Ammon's horn (tissue), 1 donor: ENCODE results near the gene OXT.
"Not testable (repeated sequence)": the region's sequence is repeated elsewhere in the genome, so short reads cannot be mapped to it uniquely, and the experiment has no call there.

Experiments used
- DNase-seq: peaks from one replicate; pipeline ENCODE4 v3.0.0-alpha.2; 2016; ENCODE audit warnings: low spot score

Gene OXT

DNA sequence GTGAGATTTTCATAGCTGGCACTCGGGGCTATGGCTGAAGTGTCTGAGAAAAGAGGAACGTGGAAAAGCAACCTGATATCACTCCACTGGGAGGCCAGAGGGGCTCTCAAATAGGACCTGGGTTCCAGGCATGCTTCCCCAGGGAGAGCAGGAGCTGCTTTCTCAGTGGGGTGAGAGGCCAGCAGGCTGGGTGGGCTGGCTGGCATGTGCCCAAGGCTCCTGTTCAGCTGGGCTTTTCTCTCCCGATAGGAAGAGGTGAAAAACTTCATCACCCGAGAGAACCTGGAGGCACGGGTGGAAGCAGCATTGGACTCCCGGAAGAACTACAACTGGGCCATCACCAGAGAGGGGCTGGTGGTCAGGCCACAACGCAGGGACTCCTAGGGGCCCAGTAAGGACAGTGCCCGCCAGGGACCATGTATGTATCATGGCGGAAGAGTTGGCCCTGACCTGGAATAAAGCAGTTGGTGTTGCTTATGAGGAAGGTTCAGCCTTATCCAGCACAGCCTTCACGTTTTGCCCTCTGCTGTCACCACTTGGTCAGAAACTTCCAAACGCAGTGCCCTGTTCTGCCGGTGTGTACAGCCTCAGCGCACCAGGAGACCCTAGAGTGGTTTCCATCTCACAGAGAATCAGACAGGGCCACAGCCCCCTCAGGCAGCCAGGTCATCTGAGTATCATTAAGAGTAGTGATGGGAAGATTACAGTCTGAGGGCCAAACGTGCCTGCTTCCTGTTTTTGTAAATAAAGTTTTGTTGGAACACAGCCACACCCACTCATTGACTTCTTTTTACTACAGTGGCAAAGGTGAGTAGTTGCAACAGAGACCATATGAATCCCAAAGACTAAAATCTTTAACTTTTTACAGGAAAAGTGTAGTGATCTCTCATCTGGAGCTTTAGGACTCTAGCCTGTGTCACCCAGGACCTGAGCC lies 23.7 kb upstream of the OXT start:
- no peak for DNase-seq

DNA sequence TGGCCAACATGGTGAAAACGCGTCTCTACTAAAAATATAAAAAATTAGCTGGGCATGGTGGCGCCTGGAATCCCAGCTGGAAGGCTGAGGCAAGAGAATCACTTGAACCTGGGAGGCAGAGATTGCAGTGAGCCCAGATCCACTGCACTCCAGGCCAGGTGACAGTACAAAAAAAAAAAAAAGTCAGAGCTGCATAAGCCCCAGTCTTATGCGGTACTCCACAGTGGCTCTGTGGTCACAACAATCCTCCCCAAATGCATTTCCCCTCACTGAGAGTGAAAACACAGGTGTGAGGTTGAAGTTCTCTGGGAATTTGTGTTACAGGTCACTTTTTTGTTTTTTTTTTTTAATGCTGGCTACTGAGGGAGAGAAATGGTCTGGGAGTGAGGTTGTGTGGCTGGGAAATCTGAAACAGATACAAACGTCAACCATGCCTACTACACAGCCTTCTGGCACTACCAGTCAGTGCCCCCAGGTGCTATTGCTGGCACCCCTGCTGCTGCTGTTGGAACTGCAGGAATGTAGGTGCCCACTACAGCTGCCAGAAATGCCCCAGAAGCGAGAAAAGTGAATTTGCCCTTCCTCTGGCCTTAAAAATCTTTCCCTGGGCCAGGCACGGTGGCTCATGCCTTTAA lies 19.9 kb upstream of the OXT start:
- no peak for DNase-seq

DNA sequence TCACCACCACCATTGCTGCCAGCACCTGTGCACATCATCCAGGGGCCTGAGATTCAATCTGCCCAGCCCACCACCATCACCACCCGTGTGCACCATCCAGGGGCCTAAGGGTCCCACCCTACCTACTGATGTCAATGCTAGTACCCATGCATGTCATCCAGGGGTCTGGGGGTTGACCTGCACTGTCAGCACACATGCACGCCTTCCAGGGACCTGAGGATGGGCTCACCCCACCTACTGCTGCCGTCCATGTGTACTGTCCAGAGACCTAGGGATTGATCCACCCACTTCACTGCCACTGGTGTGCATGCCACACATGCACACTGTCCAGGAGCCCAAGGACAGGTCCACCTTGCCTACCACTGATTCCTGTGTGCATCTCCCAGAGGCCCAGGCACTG lies 11.9 kb upstream of the OXT start:
- DNase-seq = no peak

DNA sequence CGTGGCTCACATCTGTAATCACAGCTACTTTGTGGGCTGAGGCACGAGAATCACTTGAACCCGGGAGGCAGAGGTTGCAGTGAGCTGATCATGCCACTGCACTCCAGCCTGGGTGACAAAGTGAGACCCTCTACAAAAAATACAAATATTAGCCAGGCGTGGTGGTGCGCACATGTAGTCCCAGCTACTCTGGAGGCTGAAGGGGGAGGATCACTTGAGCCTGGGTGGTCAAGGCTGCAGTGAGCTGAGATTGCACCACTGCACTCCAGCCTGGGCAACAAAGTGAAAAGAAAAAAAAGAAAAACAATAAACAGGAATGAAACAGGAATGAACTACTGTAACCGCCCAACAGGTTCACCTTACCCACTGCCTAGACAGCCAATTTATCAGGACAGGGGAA lies 7.3 kb upstream of the OXT start:
- not testable (repeated sequence) for DNase-seq

DNA sequence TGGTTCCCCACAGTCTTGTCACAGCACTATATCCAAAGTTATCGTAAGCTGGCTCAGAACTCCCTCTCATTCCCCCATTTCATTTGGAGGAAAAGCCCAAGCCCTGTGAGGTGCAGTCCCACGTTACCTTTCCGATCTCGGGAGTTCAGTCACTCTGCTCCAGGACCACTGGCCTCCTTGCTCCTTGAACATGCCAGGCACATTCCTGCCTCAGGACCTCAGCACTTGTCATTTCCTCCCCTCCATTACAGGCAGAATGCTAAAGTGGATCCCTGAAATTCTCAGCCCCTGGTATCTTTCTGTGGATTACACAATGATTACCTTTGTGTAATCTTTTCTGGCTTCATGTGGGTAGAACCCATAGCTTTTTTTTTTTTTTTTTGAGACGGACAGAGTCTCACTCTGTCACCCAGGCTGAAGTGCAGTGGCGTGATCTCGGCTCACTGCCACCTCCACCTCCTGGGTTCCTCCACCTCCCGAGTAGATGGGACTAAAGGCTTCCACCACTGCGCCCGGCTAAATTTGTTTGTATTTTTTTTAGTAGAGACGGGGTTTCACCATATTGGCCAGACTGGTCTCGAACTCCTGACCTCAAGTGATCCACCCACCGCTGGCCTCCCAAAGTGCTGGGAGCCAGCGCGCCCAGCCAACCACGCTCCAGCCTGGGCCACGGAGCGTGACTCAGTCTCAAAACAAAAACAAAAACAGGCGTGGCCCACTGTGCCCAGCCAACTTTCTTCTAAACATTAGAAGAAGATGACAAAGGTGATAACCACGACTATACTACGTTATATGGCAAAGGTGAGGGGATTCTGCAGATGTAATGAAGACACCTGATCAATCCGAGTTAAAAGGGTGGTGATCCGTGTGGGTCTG lies 4.0 kb upstream of the OXT start:
- DNase-seq = no peak

DNA sequence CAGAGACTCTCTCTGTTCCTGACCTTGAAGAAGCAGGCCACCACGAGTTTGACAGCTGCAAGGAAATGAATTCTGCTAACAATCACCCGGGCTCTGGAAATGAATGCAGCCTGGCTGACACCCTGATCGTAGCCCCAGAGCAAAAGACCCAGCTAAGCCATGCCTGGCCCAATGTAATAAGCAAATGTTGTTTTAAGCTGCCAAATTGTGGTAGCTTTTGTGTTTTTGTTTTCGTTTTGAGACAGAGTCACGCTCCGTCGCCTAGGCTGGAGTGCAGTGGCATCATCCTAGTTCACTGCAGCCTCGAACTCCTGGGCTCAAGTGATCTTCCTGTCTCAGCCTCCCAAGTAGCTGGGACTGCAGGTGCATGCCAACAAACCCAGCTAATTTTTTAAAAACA lies 3.3 kb upstream of the OXT start:
- DNase-seq = no peak

DNA sequence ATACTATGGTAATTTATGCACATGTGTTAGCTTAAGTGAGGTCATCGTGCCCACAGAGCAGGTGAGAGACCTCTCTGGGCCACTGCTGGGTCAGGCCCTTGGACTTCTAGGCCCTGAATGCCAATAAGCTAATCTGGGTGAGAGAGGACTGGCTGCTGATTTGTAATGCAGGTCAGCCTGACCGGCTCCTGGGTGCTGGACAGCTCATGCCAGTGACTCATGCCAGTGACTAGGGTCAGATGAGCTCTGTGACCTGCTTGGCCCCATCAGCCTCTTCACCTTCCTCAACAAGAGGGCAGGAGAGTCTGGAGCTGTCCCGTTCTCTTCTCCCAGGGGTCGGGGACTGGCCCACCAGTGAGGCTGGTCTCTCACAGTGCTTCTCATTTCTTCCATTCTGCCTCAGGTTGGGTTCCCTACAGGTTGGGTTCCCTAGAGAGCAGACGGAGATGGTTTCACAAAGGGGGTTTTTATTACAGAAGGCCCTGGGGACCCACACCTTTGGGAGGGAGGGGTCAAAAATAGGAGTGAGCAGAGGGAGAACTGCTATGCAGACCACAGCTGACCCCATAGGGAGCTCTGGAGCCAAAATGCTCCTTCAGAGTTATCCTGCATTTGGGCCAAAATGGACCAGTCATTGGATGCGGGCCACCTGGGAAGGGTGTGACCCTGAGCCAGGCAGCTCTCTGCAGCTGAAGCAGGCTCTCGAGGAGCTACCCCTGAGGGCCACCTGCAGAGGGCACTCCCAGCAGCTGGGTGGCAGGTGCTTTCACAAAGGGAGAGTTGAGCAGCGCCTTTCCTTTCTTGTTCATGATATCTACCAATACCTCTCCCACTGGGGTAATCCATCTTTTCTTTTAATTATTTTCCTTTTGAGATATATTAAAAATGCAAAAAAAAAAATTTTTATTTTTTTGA lies 2.2 kb upstream of the OXT start:
- DNase-seq = no peak

DNA sequence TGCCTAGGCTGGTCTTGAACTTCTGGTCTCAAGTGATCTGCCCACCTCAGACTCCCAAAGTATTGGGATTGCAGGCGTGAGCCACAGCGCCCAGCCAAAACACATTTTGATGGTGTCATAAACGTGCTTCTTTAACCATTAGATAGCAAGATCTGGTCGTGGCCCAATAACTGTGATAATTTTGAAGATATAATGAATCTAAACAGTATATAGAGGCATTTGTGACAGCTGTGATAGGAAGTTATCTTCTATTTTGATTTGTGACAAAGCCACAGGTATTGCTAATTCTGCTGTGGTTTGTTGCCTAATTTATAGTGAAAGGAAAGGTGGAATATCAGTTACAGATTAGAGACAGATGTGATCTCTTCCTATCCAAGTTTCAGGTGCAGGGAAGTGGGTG lies 695 bp upstream of the OXT start:
- no peak for DNase-seq

DNA sequence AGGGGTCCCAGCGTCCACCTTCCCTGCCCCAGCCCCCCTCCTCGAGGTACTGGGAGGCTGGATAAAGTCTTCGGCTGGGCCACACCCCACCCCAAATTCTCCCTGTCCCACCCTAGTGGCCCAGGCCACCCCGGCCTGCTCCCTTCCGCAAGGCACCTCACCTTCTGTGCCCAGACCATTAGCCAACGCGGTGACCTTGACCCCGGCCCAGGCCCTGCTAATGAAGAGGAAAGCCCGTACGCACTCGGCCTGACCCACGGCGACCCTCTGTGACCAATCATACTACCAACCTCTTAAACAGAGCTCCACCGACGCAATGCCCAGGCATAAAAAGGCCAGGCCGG lies 182 bp upstream of the OXT start:
- DNase-seq = no peak

DNA sequence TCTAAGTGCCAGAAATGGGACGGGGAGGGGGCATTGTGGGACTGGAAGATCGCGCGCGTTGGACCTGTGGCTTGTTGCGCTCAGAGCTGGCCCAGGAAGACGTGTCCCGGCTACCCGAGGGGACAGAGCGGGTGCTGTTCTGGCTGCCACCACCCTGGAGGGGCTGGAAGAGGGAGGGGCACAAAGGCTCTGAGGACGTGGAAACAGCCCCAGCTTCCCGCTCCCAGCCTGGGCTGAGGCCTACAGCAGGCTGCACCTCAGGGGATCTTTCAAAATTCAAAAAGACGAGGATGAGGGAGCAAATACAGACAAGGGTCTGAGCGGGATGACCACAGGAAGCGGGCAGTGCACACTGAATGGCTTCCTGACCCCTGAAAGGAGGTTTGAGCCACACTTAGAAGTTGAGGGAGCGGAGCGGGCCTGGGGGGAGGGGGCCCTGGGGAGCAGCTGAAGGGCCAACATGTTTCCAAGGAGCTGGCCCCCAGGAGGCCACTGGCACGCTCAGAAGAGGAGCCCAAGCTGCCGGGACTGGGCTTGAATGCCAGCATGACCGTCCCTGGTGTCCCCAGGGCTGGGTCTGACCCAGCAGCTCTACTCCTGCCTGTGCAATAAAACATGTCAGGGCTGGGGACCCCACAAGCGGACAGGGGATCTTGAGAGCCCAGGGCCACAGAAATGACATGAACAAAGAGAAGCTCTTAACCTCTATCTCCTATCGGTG lies 1.3 kb downstream of the OXT start:
- DNase-seq = no peak

DNA sequence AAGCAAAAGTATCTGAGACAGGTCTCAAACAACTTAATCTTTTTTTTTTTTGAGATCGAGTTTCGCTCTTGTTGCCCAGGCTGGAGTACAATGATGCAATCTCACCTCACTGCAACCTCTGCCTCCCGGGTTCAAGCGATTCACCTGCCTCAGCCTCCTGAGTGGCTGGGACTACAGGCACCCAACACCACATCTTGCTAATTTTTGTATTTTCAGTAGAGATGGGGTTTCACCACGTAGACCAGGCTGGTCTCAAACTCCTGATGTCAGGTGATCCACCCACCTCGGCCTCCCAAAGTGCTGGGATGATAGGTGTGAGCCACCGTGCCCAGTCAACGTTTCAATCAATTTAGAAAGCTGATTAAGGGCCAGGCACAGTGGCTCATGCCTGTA lies 1.8 kb downstream of the OXT start:
- not testable (repeated sequence) for DNase-seq

DNA sequence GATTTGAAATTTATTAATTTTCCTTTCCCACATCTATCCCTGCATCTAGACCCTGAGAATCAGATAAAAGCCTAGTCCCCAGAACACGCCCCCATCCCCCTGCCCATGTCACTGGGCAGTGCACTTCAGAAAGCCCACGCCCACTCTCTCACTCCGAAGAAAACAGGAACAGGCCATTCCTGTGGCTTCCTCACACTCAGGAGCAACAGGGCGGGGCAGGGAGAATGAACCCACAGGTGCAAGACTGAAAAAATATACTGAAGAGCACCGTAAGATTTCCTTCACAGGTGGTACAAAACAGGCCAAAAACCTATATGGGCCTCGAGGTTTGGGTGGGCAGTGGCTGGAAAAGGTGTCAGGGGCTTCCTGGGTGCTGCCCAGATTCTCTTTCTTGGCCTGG lies 3.4 kb downstream of the OXT start:
- no peak for DNase-seq

DNA sequence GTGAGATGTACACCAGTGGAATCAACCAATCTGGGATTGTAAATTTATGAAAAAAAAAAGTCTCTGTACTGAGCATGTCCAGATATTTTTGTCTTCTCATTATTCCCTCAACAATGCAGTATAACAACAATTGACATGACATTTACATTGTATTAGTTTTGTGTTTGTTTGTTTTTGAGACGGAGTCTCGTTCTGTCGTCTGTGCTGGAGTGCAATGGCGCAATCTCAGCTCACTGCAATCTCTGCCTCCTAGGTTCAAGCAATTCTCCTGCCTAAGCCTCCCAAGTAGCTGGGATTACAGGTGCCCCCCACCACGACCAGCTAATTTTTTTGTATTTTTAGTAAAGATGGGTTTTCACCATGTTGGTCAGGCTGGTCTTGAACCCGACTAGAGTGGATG lies 3.9 kb downstream of the OXT start:
- not testable (repeated sequence) for DNase-seq

DNA sequence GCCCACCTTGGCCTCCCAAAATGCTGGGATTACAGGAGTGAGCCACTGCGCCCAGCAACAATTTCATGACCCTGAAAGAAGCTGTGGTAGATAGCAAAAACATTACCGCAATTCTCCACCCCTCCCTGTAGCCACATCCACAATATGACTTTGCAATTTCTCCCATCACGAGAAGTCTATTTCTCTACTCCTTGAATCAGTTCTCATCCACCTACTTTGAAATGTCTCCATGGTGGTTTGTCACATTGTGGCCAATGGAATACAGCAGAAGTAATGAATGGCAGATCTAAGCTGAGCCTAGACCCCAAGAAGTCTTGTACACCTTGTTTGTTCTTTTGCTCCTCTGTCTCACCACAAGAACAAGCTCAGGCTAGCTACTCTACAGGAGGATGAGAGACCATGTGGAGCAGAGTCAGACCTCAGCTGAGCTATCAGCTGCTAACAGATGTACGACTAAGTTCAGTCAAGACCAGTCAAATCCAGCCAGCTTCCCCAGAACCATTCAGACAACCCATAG lies 6.3 kb downstream of the OXT start:
- no peak for DNase-seq

DNA sequence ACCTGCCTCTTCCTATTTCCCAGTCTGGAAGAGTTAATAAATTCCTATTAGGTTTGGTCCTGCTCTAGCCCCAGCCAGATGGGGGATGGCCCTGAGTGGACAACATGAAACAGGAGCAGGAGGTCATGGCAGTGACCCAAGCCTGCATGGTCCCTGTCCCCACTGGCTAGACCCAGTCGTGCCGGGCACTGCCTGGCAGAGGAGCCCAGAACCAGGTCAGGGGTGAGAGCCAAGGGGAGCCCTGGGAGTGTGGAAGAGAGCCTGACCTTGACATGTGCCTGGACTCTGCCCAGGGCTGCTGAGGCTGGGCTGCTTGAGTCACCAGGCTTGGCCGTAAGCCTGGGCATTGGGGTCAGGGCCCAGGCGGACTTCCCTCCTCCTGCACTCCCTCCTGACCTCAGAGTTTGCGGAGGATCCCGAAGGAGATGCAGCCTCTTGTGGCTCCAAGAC lies 9.5 kb downstream of the OXT start:
- peak; percentile 39 for DNase-seq

DNA sequence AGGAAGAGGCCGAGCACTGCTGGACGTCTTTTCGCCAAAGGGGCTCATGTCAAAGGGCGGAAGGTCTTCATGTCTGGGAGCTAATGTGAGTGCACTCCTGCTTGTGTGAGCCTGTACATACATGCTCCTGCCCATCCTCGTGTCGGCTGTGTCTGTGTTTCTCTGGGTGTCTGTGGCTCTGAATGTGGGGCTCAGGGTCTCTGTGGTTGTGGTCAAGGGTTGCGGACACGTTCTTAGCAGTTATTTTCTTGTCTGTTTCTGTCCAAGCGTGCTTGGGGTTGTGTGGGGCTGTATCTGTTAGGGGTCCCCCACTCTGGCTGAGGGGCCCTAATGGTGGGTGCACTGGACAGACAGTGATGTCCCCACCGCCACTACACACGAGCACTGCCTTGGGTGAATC lies 10.2 kb downstream of the OXT start:
- DNase-seq = no peak

DNA sequence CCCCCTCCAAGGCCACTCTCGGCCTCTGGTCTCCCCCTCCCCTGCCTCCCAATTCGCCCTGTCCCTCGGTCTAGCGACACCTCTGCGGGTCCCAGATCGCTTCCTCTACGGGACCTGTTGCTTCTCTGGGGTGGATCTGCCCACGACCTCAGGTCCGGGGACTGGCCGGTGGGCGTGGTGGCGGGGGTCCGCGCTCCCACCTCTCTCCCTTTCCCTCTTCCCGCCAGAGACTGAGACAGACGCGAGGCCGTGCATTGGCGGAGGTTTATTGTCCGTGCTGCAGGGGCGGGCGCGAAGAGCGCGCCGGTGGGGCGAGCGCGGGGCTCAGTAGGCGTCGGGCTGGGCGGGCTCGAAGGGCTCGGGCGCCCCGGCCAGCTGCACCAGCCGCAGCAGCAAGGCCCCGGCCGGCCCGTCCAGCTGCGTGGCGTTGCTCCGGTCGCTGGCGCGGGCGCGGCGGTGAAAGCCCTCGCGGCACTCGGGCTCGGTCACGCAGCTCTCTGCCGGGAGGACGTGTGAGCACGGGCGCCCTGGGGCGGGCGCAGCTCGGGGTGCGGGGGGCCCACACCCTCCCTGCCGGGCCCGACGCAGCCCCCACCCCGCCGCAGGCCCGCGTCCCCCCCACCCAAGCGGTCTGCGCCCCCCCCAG lies 11.0 kb downstream of the OXT start:
- no peak for DNase-seq

DNA sequence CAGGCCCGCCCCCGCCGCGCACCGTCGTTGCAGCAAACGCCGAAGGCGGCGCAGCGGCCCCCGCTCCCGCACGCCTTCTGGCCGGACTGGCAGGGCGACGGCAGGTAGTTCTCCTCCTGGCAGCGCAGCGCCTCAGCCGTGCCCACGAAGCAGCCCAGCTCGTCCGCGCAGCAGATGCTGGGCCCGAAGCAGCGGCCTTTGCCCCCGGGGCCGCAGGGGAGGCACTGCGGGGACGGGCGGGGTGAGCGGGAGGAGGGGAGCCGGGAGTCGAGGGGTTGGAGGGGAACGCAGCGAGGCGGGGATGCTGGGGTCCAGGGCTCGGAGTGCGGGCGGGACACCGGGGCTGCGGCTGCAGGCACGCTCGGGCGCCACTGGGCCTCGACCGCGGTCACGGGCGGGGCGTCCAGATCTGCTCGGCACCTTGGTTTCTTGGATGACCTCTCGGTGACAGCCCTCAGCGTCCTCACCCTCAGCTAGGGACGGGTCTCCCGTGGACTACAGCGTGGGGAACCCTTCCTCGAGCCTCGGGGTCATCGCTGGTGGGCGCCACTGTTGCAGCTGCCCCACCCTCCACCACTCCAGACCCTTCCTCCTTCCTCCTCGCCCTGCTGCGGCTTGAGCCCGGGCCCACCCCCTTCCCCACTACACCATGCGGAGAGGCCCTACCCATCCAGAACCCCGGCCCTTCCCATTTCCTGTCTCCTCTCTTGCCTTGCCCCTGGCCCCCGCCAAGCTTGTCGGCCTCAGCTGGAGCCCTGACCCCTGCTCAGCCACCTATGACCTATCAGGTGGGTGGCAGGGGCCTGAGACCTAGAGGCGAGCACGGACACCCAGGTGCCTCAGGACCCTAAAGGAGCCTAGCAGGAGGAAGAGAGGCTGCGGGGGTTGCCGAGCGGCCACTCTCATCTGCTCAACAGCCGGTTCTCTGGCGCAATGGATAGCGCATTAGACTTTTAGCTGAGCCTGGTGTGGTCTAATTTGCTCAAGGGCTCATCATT lies 11.8 kb downstream of the OXT start:
- no peak for DNase-seq
